Measurements from ENCODE around the gene RAPGEF4. TPM values are rescaled to one million over a fixed set of nuclear protein-coding genes. Genes with fewer than 3 reads are reported as not detected.

Gene RAPGEF4
- total RNA-seq (2021) (0.53 TPM in 1 of 2 replicates, not detected in the other), Bru-seq, nascent RNA (percentile 20 among the genes with signal in this experiment), BruChase-seq, experiment 1, labeled RNA remaining after a 2-hour chase (percentile 19 among the genes with signal in this experiment), BruChase-seq, experiment 2, labeled RNA remaining after a 6-hour chase (percentile 12 among the genes with signal in this experiment)
- long read RNA-seq, result 0 reads

GRCh38 chr2:172735582-172736423 lies at the start of gene RAPGEF4:
Gene RAPGEF4, plus strand, starts transcription at chr2:172735845. Its CDS starts 139 bp downstream, at chr2:172735984.
- no peaks in the 10 kb centered on the region for H3F3A ChIP-seq (ENCODE audit: insufficient read depth, low read depth)
- no peak for TF ChIP-seq EZH2 (IDR thresholded peaks at IDR 0.05; ENCODE audit: low read depth)
- TF ChIP-seq CTCF (conservative IDR thresholded peaks at IDR 0.05), result no peak
- POLR2A ChIA-PET (ENCODE audit: unreplicated experiment), result no interaction called here
- no peaks in the 10 kb centered on the region for H3K4me1 ChIP-seq (replicated peaks; ENCODE audit: insufficient read depth)
- 0 out of 2 replicates have a peak, but pooled peaks cover 2% of the 10 kb centered on the region for H3K27me3 ChIP-seq (ENCODE audit: insufficient read depth, low read depth)
- peak within 1 kb of the TSS; percentile 63 for H2AFZ ChIP-seq
- H3K4me2 ChIP-seq, result peak within 1 kb of the TSS; percentile 64
- intact Hi-C loops (cut with micrococcal nuclease; ENCODE audit: unreplicated experiment), result no loop called here
- H3K36me3 ChIP-seq (ENCODE audit: low read depth), result no peaks in the 10 kb centered on the region
- no peak within 1 kb of the TSS for H3K27ac ChIP-seq
- H4K20me1 ChIP-seq (ENCODE audit: insufficient read depth), result no peaks in the 10 kb centered on the region
- peak in 1 of 2 experiments; percentile 18 for DNase-seq
- H3K4me3 ChIP-seq, result peak within 1 kb of the TSS; percentile 40; the same call in 1 of the 2 replicates
- CTCF ChIA-PET, result interaction anchor here (0.6 kb wide), 1 partner anchor 71 kb away, joined by 3 read pairs; no protein-coding TSS in a partner anchor
- BruUV-seq (replicated peaks), result no TSS peak
- H3K79me2 ChIP-seq (ENCODE audit: low read depth), result no peaks in the 10 kb centered on the region
- H3K9me3 ChIP-seq (ENCODE audit: insufficient read depth, low read depth), result no peaks in the 10 kb centered on the region
- no peaks in the 10 kb centered on the region for H3K9me2 ChIP-seq (ENCODE audit: insufficient read depth)

- Histone ChIP-seq H3K27me3 (ENCODE audit: insufficient read depth, low read depth) (no peaks in the 10 kb centered on the region), H3K79me2 (ENCODE audit: low read depth) (no peaks in the 10 kb centered on the region), H3K9me2 (ENCODE audit: insufficient read depth) (no peaks in the 10 kb centered on the region), H3K4me2 (peak overlapping the region; percentile 61), H3K27ac (peak overlapping the region; percentile 73), H2AFZ (no peak overlapping the region), H3K4me3 (peak overlapping the region; percentile 19; the same call in 1 of the 2 replicates), H3K9me3 (ENCODE audit: insufficient read depth, low read depth) (no peaks in the 10 kb centered on the region; the same call in 1 of the 2 replicates), H3K36me3 (ENCODE audit: low read depth) (no peaks in the 10 kb centered on the region), H4K20me1 (ENCODE audit: insufficient read depth) (no peaks in the 10 kb centered on the region), H3F3A (ENCODE audit: insufficient read depth, low read depth) (peaks cover 31% of the 10 kb centered on the region), H3K4me1 (replicated peaks; ENCODE audit: insufficient read depth) (peaks cover 36% of the 10 kb centered on the region)
- ChIA-PET POLR2A (ENCODE audit: unreplicated experiment) (no interaction called here), CTCF (interaction anchor here (1.0 to 1.6 kb wide), 3 partner anchors 16 to 99 kb away, joined by 3 to 7 read pairs (median 7); no protein-coding TSS in a partner anchor)
- intact Hi-C loops (cut with micrococcal nuclease; ENCODE audit: unreplicated experiment), result no loop called here
- TF ChIP-seq EZH2 (IDR thresholded peaks at IDR 0.05; ENCODE audit: low read depth) (no peak), CTCF (conservative IDR thresholded peaks at IDR 0.05) (no peak)
- BruUV-seq (replicated peaks), result no TSS peak
- DNase-seq, result peak; percentile 86 to 99
These were observed 42.6 kb upstream of the RAPGEF4 start for GRCh38 chr2:172693037-172693436.
